ENCODE measurements around the gene RAB40B.
A peak's percentile ranks its signal among the peaks of the same experiment; 100 is the strongest.

The RAB40B gene

GRCh38 chr17:82616021-82616711, 82.3 kb downstream of the RAB40B start:
- Histone ChIP-seq H2AK5ac (ENCODE audit: low read length) (no peak overlapping the region), H3K56ac (ENCODE audit: low read length) (no peak overlapping the region), H2BK5ac (ENCODE audit: low read length) (no peak overlapping the region), H3K79me2 (ENCODE audit: control insufficient read depth, insufficient read depth, low read length) (no peaks in the 10 kb centered on the region), H4K8ac (ENCODE audit: low read depth, low read length) (no peak overlapping the region), H3K4me1 (ENCODE audit: control insufficient read depth, low read depth, low read length) (no peaks in the 10 kb centered on the region), H3K79me1 (ENCODE audit: low read length) (no peaks in the 10 kb centered on the region), H3K4ac (ENCODE audit: low read depth, low read length) (no peak overlapping the region), H3K27me3 (ENCODE audit: insufficient read depth, low read length, poor library complexity) (no peaks in the 10 kb centered on the region), H3K27ac (ENCODE audit: low read depth, low read length) (no peak overlapping the region), H3K23ac (ENCODE audit: low read length) (no peak overlapping the region), H2BK120ac (ENCODE audit: low read depth, low read length) (no peak overlapping the region), H3K36me3 (ENCODE audit: control insufficient read depth, insufficient read depth, low read length) (peaks cover 8% of the 10 kb centered on the region), H4K5ac (ENCODE audit: low read length) (no peak overlapping the region), H3K4me3 (ENCODE audit: low read length) (no peak overlapping the region), H3K4me2 (ENCODE audit: low read length) (no peak overlapping the region), H2BK15ac (replicated peaks; ENCODE audit: low read depth) (no peak overlapping the region), H3K18ac (ENCODE audit: low read length) (no peak overlapping the region), H3K9ac (ENCODE audit: low read length) (no peak overlapping the region)
- no peak for DNase-seq
- whole genome bisulfite sequencing (ENCODE audit: extremely low coverage, insufficient coverage, low lambda C conversion rate): no CpG with 5 or more reads among the region's 22 CpGs

GRCh38 chr17:82615084-82616020, 83.1 kb downstream of the RAB40B start:
- no peak overlapping the region for H2BK120ac ChIP-seq (ENCODE audit: low read depth, low read length)
- no peaks in the 10 kb centered on the region for H3K79me2 ChIP-seq (ENCODE audit: control insufficient read depth, insufficient read depth, low read length)
- H3K36me3 ChIP-seq (ENCODE audit: control insufficient read depth, insufficient read depth, low read length): peaks cover 8% of the 10 kb centered on the region
- H3K27me3 ChIP-seq (ENCODE audit: insufficient read depth, low read length, poor library complexity): no peaks in the 10 kb centered on the region
- H3K4me1 ChIP-seq (ENCODE audit: control insufficient read depth, low read depth, low read length): no peaks in the 10 kb centered on the region
- H3K9ac ChIP-seq (ENCODE audit: low read length): no peak overlapping the region
- no peak overlapping the region for H3K18ac ChIP-seq (ENCODE audit: low read length)
- H3K56ac ChIP-seq (ENCODE audit: low read length): no peak overlapping the region
- H2BK15ac ChIP-seq (replicated peaks; ENCODE audit: low read depth): no peak overlapping the region
- no peak overlapping the region for H2BK5ac ChIP-seq (ENCODE audit: low read length)
- H3K27ac ChIP-seq (ENCODE audit: low read depth, low read length): no peak overlapping the region
- no peak overlapping the region for H3K4me2 ChIP-seq (ENCODE audit: low read length)
- no CpG with 5 or more reads among the region's 45 CpGs for WGBS (ENCODE audit: extremely low coverage, insufficient coverage, low lambda C conversion rate)
- H3K4ac ChIP-seq (ENCODE audit: low read depth, low read length): no peak overlapping the region
- H4K5ac ChIP-seq (ENCODE audit: low read length): no peak overlapping the region
- no peak overlapping the region for H4K8ac ChIP-seq (ENCODE audit: low read depth, low read length)
- H3K4me3 ChIP-seq (ENCODE audit: low read length): no peak overlapping the region
- DNase-seq: peak; percentile 33
- H3K79me1 ChIP-seq (ENCODE audit: low read length): no peaks in the 10 kb centered on the region
- no peak overlapping the region for H2AK5ac ChIP-seq (ENCODE audit: low read length)
- H3K23ac ChIP-seq (ENCODE audit: low read length): no peak overlapping the region

- H2BK15ac ChIP-seq (replicated peaks; ENCODE audit: low read depth): no peak overlapping the region
- DNase-seq: no peak
- no peak overlapping the region for H4K5ac ChIP-seq (ENCODE audit: low read length)
- no peak overlapping the region for H3K9ac ChIP-seq (ENCODE audit: low read length)
- no peaks in the 10 kb centered on the region for H3K4me1 ChIP-seq (ENCODE audit: control insufficient read depth, low read depth, low read length)
- no peak overlapping the region for H2BK120ac ChIP-seq (ENCODE audit: low read depth, low read length)
- no peak overlapping the region for H3K4me2 ChIP-seq (ENCODE audit: low read length)
- no peak overlapping the region for H3K4me3 ChIP-seq (ENCODE audit: low read length)
- no CpG with 5 or more reads among the region's 22 CpGs for WGBS (ENCODE audit: extremely low coverage, insufficient coverage, low lambda C conversion rate)
- H3K79me2 ChIP-seq (ENCODE audit: control insufficient read depth, insufficient read depth, low read length): no peaks in the 10 kb centered on the region
- H3K23ac ChIP-seq (ENCODE audit: low read length): no peak overlapping the region
- no peak overlapping the region for H2BK5ac ChIP-seq (ENCODE audit: low read length)
- no peaks in the 10 kb centered on the region for H3K27me3 ChIP-seq (ENCODE audit: insufficient read depth, low read length, poor library complexity)
- no peak overlapping the region for H4K8ac ChIP-seq (ENCODE audit: low read depth, low read length)
- H2AK5ac ChIP-seq (ENCODE audit: low read length): no peak overlapping the region
- no peak overlapping the region for H3K4ac ChIP-seq (ENCODE audit: low read depth, low read length)
- H3K56ac ChIP-seq (ENCODE audit: low read length): no peak overlapping the region
- H3K27ac ChIP-seq (ENCODE audit: low read depth, low read length): no peak overlapping the region
- no peaks in the 10 kb centered on the region for H3K79me1 ChIP-seq (ENCODE audit: low read length)
- peaks cover 8% of the 10 kb centered on the region for H3K36me3 ChIP-seq (ENCODE audit: control insufficient read depth, insufficient read depth, low read length)
- H3K18ac ChIP-seq (ENCODE audit: low read length): no peak overlapping the region
Observed at GRCh38 chr17:82614095-82614631, 84.3 kb downstream of the RAB40B start.

GRCh38 chr17:82613283-82614094, 85.0 kb downstream of the RAB40B start:
- no peak overlapping the region for H2AK5ac ChIP-seq (ENCODE audit: low read length)
- DNase-seq: peak; percentile 69
- H3K4me2 ChIP-seq (ENCODE audit: low read length): no peak overlapping the region
- H3K4ac ChIP-seq (ENCODE audit: low read depth, low read length): no peak overlapping the region
- no peak overlapping the region for H4K5ac ChIP-seq (ENCODE audit: low read length)
- no peaks in the 10 kb centered on the region for H3K27me3 ChIP-seq (ENCODE audit: insufficient read depth, low read length, poor library complexity)
- no peak overlapping the region for H2BK15ac ChIP-seq (replicated peaks; ENCODE audit: low read depth)
- no peak overlapping the region for H3K56ac ChIP-seq (ENCODE audit: low read length)
- no peaks in the 10 kb centered on the region for H3K79me1 ChIP-seq (ENCODE audit: low read length)
- no peak overlapping the region for H2BK120ac ChIP-seq (ENCODE audit: low read depth, low read length)
- H3K79me2 ChIP-seq (ENCODE audit: control insufficient read depth, insufficient read depth, low read length): no peaks in the 10 kb centered on the region
- no peak overlapping the region for H2BK5ac ChIP-seq (ENCODE audit: low read length)
- no peak overlapping the region for H3K18ac ChIP-seq (ENCODE audit: low read length)
- peaks cover 9% of the 10 kb centered on the region for H3K36me3 ChIP-seq (ENCODE audit: control insufficient read depth, insufficient read depth, low read length)
- no peaks in the 10 kb centered on the region for H3K4me1 ChIP-seq (ENCODE audit: control insufficient read depth, low read depth, low read length)
- no peak overlapping the region for H3K4me3 ChIP-seq (ENCODE audit: low read length)
- H4K8ac ChIP-seq (ENCODE audit: low read depth, low read length): no peak overlapping the region
- peak overlapping the region; percentile 17 for H3K23ac ChIP-seq (ENCODE audit: low read length)
- no peak overlapping the region for H3K9ac ChIP-seq (ENCODE audit: low read length)
- no CpG with 5 or more reads among the region's 37 CpGs for WGBS (ENCODE audit: extremely low coverage, insufficient coverage, low lambda C conversion rate)
- H3K27ac ChIP-seq (ENCODE audit: low read depth, low read length): no peak overlapping the region

GRCh38 chr17:82611140-82612058, 87.1 kb downstream of the RAB40B start:
- Histone ChIP-seq H2BK15ac (replicated peaks; ENCODE audit: low read depth) (no peak overlapping the region), H2AK5ac (ENCODE audit: low read length) (no peak overlapping the region), H3K27ac (ENCODE audit: low read depth, low read length) (no peak overlapping the region), H3K4me2 (ENCODE audit: low read length) (no peak overlapping the region), H2BK5ac (ENCODE audit: low read length) (no peak overlapping the region), H3K36me3 (ENCODE audit: control insufficient read depth, insufficient read depth, low read length) (peaks cover 7% of the 10 kb centered on the region), H3K56ac (ENCODE audit: low read length) (no peak overlapping the region), H3K4ac (ENCODE audit: low read depth, low read length) (no peak overlapping the region), H4K5ac (ENCODE audit: low read length) (no peak overlapping the region), H3K79me2 (ENCODE audit: control insufficient read depth, insufficient read depth, low read length) (no peaks in the 10 kb centered on the region), H3K18ac (ENCODE audit: low read length) (no peak overlapping the region), H4K8ac (ENCODE audit: low read depth, low read length) (no peak overlapping the region), H3K4me3 (ENCODE audit: low read length) (no peak overlapping the region), H3K23ac (ENCODE audit: low read length) (no peak overlapping the region), H3K9ac (ENCODE audit: low read length) (no peak overlapping the region), H3K4me1 (ENCODE audit: control insufficient read depth, low read depth, low read length) (no peaks in the 10 kb centered on the region), H3K27me3 (ENCODE audit: insufficient read depth, low read length, poor library complexity) (no peaks in the 10 kb centered on the region), H3K79me1 (ENCODE audit: low read length) (no peaks in the 10 kb centered on the region), H2BK120ac (ENCODE audit: low read depth, low read length) (no peak overlapping the region)
- DNase-seq: no peak
- no CpG with 5 or more reads among the region's 21 CpGs for WGBS (ENCODE audit: extremely low coverage, insufficient coverage, low lambda C conversion rate)
